Stimulated activated CD4-positive, alpha-beta T cell treated with anti-CD3 and anti-CD28 coated beads, Interleukin-4, amount 100 ng/mL, for 4 hours (primary cell): Measurements from ENCODE around the gene FRMPD1.
"Not testable (repeated sequence)": the region's sequence is repeated elsewhere in the genome, so short reads cannot be mapped to it uniquely, and the experiment has no call there.

ENCODE experiments used
- DNase-seq, 2 experiments: peaks; one replicate each; pipeline ENCODE4 v3.0.0-alpha.2; 2020

FRMPD1 gene

DNA sequence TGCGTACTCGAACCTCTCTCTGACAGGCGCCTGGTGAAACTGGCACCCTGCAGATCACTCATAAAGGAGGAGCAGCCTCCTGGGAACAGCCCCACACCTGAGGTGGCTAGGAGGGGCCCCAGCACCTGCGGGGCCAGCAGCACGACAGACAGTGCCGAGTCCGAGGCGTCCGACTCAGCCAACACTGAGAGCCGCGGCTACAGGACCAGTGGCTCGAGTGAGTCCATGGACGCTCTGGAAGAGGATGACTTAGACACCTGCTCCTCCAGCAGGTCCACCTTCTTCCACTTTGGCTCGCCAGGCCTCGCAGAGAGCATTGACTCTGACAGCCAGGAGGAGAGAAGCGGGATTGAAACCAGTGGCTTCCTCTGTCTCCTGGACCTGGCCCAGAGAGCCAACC, 89.4 kb downstream of the FRMPD1 start:
- DNase-seq, result no peak

DNA sequence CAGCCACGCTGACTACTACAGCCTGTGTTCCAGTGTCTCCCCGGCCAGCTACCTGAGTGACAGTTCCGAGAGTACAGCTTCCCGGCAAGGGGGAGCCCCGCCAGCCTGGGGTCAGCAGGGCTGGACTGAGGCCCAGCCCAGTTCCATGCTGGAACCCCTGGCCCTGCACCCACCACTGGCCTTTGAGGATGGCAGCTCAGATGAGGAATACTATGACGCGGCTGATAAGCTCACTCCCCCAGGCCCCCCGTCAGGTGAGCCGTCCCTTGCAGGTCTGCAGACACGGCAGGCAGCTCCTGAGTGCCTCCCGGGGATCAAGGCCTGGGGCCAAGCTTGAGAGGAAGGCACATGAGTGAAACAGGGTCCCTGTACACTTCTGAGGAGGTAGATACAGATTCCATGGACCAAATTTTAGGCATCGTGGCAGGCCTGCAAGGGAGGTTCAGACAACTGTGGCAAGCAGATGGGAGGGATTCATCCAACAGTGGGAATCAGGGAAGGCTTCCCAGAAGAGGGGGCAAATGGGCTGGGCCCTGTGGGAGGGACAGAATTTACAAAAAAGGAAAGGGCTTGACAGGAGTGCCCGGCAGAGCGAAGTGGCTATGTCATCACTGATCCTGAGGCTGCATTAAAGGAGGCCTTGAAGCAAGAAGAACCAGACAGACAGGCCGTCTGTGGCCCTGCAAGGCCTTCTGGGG, 90.0 kb downstream of the FRMPD1 start:
- DNase-seq, result no peak

DNA sequence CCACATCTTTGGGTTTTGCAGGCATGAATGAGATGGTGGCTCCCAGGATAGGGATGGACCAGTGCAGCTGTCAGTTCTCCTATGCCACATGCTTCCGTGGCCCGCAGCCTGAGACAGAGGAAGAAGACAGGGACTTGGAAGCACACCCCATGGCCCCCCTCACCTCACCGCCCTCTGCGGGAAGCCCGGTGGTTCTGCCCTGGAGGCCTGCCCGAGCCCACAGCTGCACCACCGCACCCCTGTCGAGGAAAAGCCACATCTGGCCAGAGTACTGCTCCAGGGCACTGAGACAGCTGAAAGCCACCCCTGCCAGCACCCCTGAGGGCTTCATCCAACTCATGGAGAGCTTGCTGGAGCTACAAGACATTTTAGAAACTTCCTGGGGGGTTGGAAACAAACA, 95.2 kb downstream of the FRMPD1 start:
- DNase-seq, result no peak

DNA sequence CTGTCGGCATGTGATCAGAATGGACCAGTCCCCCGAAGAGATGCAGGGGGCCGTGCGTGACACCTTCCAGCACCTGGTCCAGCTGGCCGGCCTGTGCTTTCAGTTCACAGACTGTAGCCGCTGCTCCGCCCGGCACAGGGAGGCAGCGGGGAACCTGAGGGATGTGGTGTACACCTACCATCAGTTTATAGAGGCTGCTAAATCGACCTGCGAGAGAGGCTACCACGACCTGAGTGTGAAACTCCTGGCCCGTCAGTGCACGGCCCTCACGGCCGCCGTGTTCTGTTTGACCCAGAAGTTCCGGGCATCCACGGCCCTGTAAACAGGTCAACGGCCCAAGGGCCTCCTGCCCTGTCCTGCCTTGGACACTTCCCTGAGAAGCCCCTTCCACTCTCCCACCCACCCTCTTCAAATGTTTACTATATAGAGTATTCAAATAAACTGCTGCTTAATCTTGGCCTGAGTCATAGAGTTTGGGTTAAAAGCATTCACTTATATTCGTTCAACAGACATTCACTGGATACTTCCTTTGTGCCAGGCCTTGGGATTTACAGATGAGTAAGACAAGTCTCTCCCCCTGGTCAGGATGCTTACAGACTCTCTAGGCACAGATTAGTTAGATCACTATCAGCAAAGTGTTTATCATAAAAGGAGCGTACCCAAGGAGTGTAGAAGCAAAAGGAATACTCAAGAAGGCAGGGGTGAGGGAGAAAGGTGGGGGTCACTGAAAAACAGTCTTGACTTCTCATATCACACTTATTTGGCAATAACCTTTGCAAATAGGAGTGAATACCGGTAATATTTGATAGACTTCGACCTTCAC, 95.9 kb downstream of the FRMPD1 start:
- no peak for DNase-seq

DNA sequence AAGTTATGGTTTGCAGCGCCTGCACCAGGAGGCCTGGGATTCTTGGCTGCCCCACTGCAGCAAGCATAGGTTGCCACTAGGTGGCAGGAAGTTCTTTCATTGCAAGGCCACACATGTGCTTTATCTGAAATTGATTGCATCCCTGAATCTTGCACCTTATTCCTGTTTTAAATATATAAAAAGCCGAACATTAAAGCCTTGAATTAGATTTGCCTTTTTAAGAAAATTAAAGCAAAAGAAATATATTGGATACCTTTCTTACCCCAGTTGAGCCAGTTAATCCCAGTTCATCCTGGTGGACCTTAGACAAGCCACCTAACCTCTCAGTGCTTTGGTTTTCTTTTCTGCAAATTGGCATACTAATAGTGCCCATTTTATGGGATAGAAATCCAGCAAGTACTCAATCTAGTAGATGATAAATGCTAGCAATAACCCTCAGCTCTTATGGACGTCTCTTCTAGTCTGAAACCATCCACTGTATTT, 96.6 kb downstream of the FRMPD1 start:
- peak; percentile 38 to 48 for DNase-seq

DNA sequence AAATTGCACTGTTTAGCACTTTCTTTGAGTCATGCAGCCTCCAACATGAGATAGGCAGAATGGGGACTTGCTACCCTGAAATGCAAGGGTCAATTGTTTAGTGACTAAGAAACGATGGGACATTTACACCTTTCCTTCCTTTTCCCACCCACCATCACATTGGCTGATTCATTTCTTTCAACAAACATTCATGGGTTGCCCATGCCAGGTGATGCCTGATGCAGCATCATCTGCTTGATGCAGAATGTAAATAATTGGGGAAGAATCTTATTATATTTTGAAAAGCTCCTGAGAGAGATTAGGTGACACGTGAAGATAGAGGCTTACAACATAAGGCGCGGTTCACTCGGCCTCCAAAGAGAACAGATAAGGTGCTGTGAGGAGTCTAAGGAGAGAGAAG, 98.4 kb downstream of the FRMPD1 start:
- DNase-seq, result no peak

DNA sequence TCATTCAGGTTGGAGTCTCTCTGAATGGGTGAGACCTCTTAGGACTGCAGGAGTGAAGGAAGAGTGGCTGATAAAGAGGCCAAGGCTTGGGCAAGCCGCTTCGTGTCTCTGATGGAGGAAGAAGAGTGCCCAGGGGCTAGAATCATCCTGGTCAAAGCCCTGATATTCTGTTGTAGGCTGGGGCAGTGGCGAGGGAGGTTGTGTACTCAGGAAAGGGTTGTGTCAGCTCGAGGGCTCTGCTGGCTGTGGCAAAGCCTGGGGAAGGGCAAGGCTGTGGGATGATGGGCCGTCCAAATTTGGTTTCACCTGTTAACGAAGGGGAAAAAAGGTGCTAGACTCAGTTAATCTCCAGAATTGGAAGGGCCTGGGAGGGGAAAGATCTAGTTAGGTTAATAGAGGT, 100.4 kb downstream of the FRMPD1 start:
- no peak for DNase-seq

DNA sequence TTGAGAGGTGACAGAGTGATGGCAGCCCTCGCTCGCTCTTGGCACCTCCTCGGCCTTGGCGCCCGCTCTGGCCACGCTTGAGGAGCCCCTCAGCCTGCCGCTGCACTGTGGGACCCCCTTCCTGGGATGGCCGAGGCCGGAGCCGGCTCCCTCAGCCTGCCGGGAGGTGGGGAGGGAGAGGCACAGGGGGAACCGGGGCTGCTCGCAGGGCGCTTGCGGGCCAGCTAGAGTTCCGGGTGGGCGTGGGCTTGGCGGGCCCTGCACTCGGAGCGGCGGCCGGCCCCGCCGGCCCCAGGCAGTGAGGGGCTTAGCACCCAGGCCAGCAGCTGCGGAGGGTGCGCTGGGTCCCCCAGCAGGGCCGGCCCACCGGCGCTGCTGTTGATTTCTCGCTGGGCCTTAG, 101.0 kb downstream of the FRMPD1 start:
- DNase-seq, result not testable (repeated sequence)

DNA sequence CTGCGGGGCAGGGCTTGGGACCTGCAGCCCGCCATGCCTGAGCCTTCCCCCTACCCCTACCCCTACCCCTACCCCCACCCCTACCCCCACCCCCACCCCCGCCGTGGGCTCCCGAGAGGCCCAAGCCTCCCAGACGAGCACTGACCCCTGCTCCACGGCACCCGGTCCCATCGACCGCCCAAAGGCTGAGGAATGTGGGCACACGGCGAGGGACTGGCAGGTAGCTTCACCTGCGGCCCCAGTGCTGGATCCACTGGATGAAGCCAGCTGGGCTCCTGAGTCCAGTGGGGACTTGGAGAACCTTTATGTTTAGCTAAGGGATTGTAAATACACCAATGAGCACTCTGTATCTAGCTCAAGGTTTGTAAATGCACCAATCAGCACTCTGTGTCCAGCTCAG, 101.4 kb downstream of the FRMPD1 start:
- DNase-seq, result not testable (repeated sequence)

DNA sequence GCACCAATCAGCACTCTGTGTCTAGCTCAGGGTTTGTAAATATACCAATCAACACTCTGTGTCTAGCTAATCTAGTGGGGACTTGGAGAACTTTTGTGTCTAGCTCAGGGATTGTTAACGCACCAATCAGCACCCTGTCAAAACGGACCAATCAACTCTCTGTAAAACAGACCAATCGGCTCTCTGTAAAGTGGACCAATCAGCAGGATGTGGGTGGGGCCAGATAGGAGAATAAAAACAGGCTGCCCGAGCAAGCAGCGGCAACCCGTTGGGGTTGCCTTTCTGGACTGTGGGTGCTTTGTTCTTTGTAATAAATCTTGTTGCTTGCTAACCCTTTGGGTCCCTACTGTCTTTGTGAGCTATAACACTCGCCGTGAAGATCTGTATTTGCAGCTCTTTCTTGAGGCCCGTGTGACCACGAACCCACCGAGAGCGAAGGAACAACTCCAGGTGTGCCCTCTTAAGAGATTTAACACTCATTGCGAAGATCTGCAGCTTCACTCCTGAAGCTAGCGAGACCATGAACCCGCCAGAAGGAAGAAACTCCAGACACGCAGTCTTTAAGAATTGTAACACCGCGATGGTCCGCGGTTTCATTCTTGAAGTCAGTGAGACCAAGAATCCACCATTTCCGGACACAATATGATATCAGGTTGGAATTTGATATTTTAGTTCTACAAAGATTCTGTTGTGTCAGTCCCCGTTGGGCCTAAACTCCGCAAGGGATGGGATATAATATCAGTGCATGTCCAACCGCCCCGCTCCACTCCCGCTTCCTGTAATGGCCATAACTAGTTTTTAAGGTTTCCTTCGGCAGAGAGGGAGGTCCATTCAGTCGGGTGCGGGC, 102.1 kb downstream of the FRMPD1 start:
- DNase-seq, result no peak

DNA sequence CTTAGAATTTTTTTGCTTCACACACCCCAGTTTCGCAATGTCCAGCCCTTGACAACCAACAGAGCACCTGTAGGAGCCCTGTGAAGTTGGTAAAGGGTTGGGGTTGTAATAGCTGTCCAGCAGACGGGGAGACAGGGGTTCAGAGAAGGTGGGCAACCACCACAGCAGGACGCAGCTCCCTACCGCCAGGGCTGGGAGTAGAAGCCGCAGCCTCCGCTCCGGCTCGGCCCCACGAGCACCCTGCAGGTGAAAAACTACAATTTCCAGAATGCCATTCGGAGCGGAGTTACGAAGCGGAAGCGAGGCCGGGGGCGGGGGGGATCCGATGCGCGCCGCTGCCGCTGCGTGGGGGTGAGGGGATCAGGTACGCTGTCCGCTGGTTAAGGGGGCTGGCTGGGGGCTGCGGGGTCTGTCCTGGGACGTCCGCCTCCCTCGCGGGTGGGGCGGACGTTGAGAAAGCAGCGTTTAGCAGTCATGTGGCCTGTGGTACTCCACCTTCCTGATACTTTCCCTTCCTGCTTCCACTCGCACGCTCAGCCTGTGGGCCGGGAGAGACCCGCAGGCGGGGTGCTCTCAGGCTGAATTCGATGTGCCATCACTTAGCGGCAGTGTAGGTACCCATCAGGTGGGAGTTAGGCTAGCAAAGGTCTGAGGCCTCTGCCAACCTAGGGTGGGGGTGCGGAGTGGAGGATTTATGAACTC, 102.9 kb downstream of the FRMPD1 start, which contains the start of gene TRMT10B:
Gene TRMT10B (plus strand): TSS at position 317 of the 702 bp plus-strand sequence. CDS start 8,127 bp downstream, outside the sequence.
- DNase-seq, result peak; percentile 76

DNA sequence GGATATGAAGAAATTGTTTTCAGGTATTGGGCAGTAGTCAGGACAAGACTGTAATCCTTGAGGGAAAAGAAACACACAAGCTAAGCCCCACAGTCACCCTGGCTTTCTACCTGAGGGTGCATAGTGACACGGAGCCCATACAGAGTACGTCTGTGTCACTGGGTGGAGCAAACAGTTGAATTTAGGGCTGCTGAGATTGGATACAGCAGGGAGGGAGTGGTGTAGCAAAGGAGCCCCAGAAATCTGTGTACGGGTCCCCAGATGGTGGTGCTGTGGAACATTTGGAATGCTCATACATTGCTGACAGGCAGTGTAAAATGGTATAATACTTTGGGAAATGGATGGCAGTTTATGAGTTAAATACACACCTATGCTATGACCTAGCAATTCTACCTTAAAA, 108.0 kb downstream of the FRMPD1 start:
- DNase-seq, result no peak

DNA sequence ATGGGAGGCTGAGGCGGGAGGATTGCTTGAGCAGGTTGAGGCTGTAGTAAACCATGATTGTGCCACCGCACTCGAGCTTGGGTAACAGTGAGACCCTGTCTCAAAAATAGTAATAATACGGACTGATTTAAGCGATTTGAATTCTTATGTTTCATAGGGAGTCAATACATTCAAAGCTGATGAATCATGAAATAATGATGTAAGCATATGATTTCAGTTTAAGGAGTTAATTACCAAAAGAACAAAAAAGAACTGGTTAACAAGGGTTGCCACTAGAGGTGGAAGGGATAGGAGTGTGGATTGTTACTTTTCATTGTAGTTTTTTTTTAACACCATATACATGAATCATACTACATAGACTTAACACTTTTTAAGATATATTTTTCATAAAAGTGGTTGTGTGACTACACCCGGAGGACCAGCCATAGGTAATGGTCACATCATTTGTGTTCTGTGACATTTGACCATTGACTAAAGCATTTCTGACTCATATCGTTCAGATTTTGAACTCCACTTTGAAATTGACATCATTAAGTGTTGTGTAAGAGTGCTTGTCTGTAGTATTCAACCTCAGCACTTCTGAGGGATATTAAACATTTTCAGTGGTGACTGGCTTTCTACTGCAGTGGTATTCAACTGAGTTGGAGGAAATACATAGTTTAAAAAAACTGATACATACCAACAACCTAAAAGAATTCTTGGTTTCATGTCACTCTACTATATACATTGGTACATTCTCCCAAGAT, 109.8 kb downstream of the FRMPD1 start:
- DNase-seq, result no peak

DNA sequence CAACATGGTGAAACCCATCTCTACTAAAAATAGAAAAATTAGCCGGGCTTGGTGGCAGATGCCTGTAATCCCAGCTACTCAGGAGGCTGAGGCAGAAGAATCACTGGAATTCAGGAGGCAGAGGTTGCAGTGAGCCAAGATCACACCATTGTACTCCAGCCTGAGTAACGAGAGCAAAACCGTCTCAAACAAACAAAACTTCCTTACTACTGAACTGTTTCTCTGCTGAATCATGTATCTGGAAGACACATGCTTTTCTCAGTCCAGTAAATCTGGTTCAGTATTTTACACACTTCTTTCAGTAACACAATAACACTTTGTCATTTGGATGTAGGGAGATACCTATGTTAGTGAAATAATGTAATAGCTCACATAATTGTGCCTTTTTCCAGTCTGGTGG, 110.8 kb downstream of the FRMPD1 start:
- DNase-seq, result no peak

DNA sequence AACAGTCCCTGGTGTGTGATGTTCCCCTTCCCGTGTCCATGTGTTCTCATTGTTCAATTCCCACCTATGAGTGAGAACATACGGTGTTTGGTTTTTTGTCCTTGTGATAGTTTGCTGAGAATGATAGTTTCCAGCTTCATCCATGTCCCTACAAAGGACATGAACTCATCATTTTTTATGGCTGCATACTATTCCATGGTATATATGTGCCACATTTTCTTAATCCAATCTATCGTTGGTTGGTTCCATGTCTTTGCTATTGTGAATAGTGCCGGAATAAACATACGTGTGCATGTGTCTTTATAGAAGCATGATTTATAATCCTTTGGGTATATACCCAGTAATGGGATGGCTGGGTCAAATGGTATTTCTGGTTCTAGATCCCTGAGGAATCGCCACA, 114.5 kb downstream of the FRMPD1 start:
- DNase-seq, result not testable (repeated sequence)

DNA sequence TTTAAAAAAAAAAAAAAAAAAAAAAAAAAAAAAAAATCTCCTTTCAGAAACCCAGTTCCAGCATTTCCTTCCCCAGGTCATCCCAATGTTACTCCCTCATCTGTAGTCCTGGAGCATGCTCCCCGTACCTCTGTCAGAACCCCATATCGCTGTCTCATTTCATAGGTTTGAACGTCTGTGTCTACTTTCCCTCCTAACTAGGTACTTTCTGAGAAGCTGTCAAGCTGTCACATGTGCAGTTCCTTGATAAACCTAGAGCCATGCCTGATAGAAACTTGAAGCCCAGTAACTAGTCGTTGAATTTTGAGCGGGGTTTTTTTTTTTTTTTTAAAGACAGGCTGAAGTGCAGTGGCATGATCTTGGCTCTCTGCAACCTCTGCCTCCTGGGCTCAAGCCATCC, 118.6 kb downstream of the FRMPD1 start:
- DNase-seq, result no peak

DNA sequence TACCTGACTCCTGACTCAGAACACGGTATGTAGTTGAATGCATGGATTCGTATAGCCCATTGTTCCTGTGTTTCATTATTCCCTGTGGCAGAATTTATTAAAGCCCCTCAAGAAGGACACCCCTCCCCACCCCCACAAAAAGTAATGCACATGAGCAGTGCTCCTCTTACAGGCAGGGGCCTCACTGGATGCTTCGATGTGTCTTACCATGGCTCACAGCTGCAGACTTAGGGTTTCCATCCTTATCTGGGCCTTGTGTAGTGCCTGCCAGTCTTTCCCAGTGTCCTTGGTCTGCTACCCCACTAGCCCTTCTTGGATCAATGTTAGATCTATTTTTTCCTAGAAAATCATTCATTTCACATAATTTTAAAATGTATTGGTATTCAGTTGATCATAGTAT, 119.2 kb downstream of the FRMPD1 start:
- DNase-seq, result no peak

DNA sequence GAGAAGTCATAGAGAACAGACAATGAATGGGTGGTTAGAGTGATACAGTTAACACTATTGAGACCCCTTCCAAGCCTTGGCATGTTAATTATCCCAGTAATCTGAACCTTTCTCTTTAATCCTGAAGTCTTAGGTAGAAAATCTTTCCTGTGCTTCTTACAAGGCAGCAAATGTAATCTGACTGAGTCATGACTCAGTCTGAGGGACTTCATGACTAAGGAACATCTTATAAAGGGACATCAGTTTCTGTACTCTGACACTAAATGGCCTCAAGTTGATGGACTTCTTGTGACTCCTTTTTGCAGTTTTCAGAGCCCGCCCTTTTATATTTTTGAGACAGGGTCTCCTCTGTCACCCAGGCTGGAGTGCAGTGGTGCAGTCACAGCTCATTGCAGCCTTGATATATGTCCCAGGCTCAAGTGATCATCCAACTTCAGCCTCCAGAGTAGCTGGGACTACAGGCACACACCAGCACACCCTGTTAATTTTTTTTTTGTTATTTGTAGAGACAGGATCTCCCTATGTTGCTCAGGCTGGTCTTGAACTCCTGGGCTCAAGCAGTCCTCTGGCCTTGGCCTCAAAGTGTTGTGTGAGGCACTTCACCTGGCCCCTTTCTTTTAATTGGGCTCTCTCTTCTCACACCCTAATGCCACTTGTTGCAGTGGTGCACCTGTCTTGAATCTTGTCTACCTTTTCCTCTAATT, 124.6 kb downstream of the FRMPD1 start:
- no peak for DNase-seq

DNA sequence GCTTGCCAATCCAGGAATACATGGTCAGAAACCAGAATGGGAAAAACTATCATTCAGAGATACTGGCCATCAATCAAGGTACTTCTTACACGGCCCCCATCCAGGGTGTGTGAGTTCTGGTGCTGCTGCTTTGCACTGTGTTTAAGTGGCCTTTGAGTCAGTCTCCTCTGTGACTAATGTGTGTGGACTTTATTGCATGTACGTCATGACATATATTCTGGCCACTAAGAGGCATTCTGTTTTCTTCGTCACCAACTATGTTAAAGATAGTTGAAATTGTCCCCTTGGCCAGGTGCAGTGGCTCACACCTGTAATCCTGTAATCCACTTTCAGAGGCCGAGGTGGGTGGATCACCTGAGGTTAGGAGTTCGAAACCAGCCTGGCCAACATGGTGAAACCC, 125.6 kb downstream of the FRMPD1 start:
- no peak for DNase-seq

DNA sequence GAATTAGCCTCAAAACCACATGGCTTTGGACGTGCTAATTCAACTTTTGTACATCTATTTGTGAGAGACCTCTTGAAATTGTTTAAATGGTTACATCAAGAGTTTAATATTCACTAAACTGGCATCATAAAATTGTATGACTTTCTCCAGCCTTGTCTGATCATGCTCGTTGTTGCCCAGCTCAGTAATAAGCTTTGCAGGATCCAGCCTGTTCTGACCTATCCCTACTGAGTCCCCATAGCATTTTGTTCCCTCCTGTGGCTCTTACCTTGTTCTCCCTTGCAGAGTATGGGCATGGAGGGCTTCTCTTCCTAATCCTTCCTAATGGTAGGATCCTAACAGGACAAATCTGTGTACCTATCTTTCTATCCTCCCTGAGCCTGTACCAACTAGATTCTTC, 127.8 kb downstream of the FRMPD1 start:
- DNase-seq, result no peak

DNA sequence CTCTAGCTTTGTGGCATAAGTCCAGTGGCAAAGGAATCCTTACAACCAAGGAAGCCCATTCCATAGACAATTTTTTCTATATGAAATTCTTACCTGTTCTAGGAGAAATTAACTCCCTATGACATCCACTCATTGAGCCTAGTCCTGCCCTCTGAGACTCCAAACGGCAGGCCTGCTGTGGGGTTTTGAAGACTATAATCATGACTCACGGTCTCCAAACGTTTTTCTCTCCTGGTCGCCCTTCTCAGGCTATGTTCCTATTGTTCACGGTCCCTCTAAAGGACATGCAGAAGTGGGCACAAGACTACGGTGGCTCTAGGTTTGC, 133.5 kb downstream of the FRMPD1 start:
- DNase-seq, result no peak
